Measurements from ENCODE around the gene SLX4IP.

The SLX4IP gene

GRCh38 chr20:10563935-10564492 lies 128.9 kb downstream of the SLX4IP start:
- Histone ChIP-seq H3K27me3 (ENCODE audit: insufficient read depth, poor library complexity, severe bottlenecking) (no peaks in the 10 kb centered on the region), H3K4me3 (replicated peaks; ENCODE audit: insufficient read depth, low read length) (no peak overlapping the region), H3K27ac (replicated peaks) (no peak overlapping the region)
- TF ChIP-seq POLR2AphosphoS5 (IDR thresholded peaks at IDR 0.05; ENCODE audit: low read depth) (no peak), GABPA (IDR thresholded peaks at IDR 0.05; ENCODE audit: low read depth) (no peak), CTCF (IDR thresholded peaks at IDR 0.05; ENCODE audit: insufficient read depth, low read length) (no peak), REST (IDR thresholded peaks at IDR 0.05; ENCODE audit: insufficient replicate concordance, low read depth) (no peak), SPI1 (IDR thresholded peaks at IDR 0.05; ENCODE audit: borderline replicate concordance, low read depth) (no peak)
- no peak for DNase-seq (ENCODE audit: low read depth in 1 of 2, low spot score in 1 of 2)

GRCh38 chr20:10565191-10565921 lies 130.3 kb downstream of the SLX4IP start:
- peak; percentile 22 to 48 for DNase-seq (ENCODE audit: low read depth in 1 of 2, low spot score in 1 of 2)
- no peak for TF ChIP-seq REST (IDR thresholded peaks at IDR 0.05; ENCODE audit: insufficient replicate concordance, low read depth)
- TF ChIP-seq SPI1 (IDR thresholded peaks at IDR 0.05; ENCODE audit: borderline replicate concordance, low read depth) = no peak
- no peak for TF ChIP-seq CTCF (IDR thresholded peaks at IDR 0.05; ENCODE audit: insufficient read depth, low read length)
- TF ChIP-seq POLR2AphosphoS5 (IDR thresholded peaks at IDR 0.05; ENCODE audit: low read depth) = no peak
- no peak for TF ChIP-seq GABPA (IDR thresholded peaks at IDR 0.05; ENCODE audit: low read depth)
- no peaks in the 10 kb centered on the region for H3K27me3 ChIP-seq (ENCODE audit: insufficient read depth, poor library complexity, severe bottlenecking)
- H3K4me3 ChIP-seq (replicated peaks; ENCODE audit: insufficient read depth, low read length) = no peak overlapping the region
- no peak overlapping the region for H3K27ac ChIP-seq (replicated peaks)

DNA sequence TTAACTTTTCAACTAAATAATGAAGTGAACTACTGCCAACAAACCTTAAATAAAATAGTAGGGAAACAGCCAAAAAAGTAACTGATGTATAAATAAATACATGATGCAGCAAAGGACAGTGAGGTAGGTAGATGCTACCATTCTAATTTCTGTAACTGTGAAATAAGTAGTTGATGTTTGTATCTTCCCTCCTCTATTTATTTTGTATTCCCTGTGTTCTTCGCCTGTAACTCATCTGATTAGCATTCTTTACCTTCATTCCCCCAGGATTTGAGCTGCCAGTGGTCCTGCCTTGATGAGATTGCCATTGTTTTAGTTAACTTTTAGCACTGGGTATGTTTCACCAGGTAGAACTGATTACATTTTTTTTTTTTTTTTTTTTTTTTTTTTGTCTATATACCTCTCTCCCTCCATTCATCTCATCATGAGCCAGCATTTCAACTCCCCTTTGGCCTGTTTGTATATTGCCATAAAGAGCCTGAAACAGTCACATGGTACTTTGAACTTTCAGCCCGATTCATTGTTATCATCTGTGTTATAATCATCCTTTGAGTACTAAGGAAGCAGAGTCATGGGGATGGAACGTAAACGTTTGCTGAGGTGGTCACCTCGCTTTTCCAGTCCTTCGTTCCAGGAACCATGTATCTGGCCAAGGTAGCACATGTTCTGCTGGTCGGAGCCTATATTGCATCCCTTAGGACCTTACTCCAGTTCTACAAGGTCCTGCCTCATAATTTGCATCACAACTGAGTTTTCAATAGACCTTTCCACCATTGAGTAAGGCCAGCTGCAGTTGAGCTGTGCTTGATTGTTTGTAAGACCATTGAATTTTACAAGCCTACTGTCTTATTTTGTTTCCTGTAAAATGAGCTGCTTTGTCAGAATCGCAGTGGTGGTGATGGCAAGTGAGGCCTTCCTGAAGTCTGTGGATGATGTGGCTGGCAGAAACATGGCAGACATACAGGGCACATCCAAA lies 131.1 kb downstream of the SLX4IP start:
- H3K27ac ChIP-seq (replicated peaks) = no peak overlapping the region
- H3K27me3 ChIP-seq (ENCODE audit: insufficient read depth, poor library complexity, severe bottlenecking) = no peaks in the 10 kb centered on the region
- no peak for TF ChIP-seq POLR2AphosphoS5 (IDR thresholded peaks at IDR 0.05; ENCODE audit: low read depth)
- no peak for TF ChIP-seq CTCF (IDR thresholded peaks at IDR 0.05; ENCODE audit: insufficient read depth, low read length)
- no peak for TF ChIP-seq SPI1 (IDR thresholded peaks at IDR 0.05; ENCODE audit: borderline replicate concordance, low read depth)
- no peak for TF ChIP-seq GABPA (IDR thresholded peaks at IDR 0.05; ENCODE audit: low read depth)
- TF ChIP-seq REST (IDR thresholded peaks at IDR 0.05; ENCODE audit: insufficient replicate concordance, low read depth) = no peak
- H3K4me3 ChIP-seq (replicated peaks; ENCODE audit: insufficient read depth, low read length) = no peak overlapping the region
- DNase-seq (ENCODE audit: low read depth in 1 of 2, low spot score in 1 of 2) = no peak
